OCI-M1 (cell line): ENCODE measurements around the gene SCPEP1.
A peak's percentile ranks its signal among the peaks of the same experiment; 100 is the strongest.
"Not testable (repeated sequence)": the region's sequence is repeated elsewhere in the genome, so short reads cannot be mapped to it uniquely, and the experiment has no call there.

ENCODE experiments used
- DNase-seq: peaks from one replicate; lab custom pipeline; 2025; lab: John Stamatoyannopoulos, UW

Gene SCPEP1

GRCh38 chr17:56965681-56966080 is 12.2 kb upstream of the SCPEP1 start:
- not testable (repeated sequence) for DNase-seq

GRCh38 chr17:56966338-56966737 is 11.6 kb upstream of the SCPEP1 start:
- DNase-seq: no peak

GRCh38 chr17:56970974-56971373 is 7.0 kb upstream of the SCPEP1 start:
- no peak for DNase-seq

GRCh38 chr17:56972111-56972730 is 5.7 kb upstream of the SCPEP1 start:
- DNase-seq: no peak

- DNase-seq: no peak
Observed at GRCh38 chr17:56973520-56973919, 4.4 kb upstream of the SCPEP1 start.

- DNase-seq: no peak
Observed at GRCh38 chr17:56974055-56974454, 3.9 kb upstream of the SCPEP1 start.

- no peak for DNase-seq
Observed at GRCh38 chr17:56975656-56976055, 2.3 kb upstream of the SCPEP1 start.

- peak; percentile 67 for DNase-seq
Observed at GRCh38 chr17:56976941-56977608, 856 bp upstream of the SCPEP1 start.

- peak; percentile 72 for DNase-seq
Observed at GRCh38 chr17:56978441-56979090, 635 bp downstream of the SCPEP1 start.

- no peak for DNase-seq
Observed at GRCh38 chr17:56979091-56979480, 1.2 kb downstream of the SCPEP1 start.

- DNase-seq: not testable (repeated sequence)
Observed at GRCh38 chr17:56980526-56980925, 2.6 kb downstream of the SCPEP1 start.

- no peak for DNase-seq
Observed at GRCh38 chr17:56982312-56982711, 4.4 kb downstream of the SCPEP1 start.

GRCh38 chr17:56983366-56983765 is 5.4 kb downstream of the SCPEP1 start:
- no peak for DNase-seq

GRCh38 chr17:56985371-56986162 is 7.6 kb downstream of the SCPEP1 start:
- DNase-seq: peak; percentile 94

- DNase-seq: no peak
Observed at GRCh38 chr17:56987283-56987834, 9.4 kb downstream of the SCPEP1 start.

GRCh38 chr17:56988901-56989572 is 11.1 kb downstream of the SCPEP1 start:
- no peak for DNase-seq

GRCh38 chr17:56992364-56992763 is 14.4 kb downstream of the SCPEP1 start:
- no peak for DNase-seq

GRCh38 chr17:56994009-56994792 is 16.3 kb downstream of the SCPEP1 start:
- DNase-seq: no peak

GRCh38 chr17:56995766-56996165 is 17.8 kb downstream of the SCPEP1 start:
- DNase-seq: no peak

GRCh38 chr17:56997313-56997712 is 19.4 kb downstream of the SCPEP1 start:
- DNase-seq: no peak

GRCh38 chr17:57001541-57001940 is 23.6 kb downstream of the SCPEP1 start:
- no peak for DNase-seq
